ENCODE results near the gene PRKCG.
A peak's percentile ranks its signal among the peaks of the same experiment; 100 is the strongest.
"Not testable (repeated sequence)": the region's sequence is repeated elsewhere in the genome, so short reads cannot be mapped to it uniquely, and the experiment has no call there.

PRKCG gene

DNA sequence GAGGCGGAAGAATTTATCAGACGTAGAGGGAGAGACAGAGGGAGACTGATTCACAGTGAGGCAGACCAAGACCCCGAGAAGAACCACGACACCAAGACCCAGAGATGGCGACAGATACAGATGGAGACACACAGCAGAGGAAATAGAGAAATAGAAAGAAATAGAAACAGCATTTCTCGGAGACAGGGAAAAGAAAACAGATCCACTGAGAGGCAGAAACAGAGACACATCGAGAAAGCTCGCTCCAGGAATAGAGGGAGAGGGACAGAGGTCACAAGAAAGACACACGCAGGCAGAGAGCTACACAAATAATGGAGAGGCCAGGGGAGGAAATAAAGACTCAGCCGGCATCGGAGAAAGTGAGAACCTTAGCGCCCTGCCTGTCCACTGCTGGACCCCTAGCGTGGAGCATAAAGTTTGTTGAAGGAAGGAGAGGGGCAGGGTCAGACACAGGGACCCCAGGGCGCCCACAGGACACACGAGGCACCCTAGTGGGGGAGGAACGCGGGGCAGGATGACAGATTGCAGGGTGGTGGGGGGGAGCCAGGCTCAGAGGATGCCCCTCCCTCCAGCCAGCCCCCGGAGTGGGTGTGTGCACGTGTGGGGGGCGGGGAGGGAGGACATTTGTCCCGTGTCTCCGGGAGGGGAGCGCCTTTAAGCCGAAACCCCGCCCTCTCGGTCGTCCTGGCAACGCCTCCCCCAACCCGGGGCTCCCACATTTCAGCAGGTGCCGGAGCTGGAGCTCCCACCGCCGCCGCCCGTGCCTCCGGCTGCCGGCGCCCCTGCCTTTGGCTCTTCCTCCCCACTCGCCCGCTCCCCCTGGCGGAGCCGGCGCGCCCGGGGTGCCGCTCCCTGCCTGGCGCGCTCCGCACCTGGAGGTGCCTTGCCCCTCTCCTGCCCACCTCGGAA, at the start of gene PRKCG:
Gene PRKCG, plus strand, starts transcription at position 716 of the 909 bp plus-strand sequence. CDS start 298 bp downstream, outside the sequence.
- no peak for DNase-seq (ENCODE audit: low read depth in 2 of 2)

DNA sequence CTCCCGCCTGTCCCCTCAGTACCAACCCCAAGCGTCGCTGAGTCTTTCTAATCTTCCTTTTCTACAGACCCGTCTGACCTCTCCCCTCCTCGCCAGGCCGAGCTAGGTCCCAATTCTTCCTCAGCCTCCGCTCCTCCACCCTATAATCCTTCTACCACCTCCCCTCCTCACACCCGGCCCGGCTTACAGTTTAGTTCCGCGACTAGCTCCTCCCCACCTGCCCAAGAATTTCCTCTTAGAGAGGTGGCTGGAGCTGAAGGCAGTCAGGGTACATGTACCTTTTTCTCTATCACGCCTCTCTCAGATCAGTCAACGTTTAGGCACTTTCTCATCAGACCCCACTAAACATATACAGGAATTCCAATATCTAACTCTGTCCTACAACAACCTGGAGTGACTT, 49.1 kb upstream of the PRKCG start:
- DNase-seq (ENCODE audit: low read depth in 2 of 2) = not testable (repeated sequence)

DNA sequence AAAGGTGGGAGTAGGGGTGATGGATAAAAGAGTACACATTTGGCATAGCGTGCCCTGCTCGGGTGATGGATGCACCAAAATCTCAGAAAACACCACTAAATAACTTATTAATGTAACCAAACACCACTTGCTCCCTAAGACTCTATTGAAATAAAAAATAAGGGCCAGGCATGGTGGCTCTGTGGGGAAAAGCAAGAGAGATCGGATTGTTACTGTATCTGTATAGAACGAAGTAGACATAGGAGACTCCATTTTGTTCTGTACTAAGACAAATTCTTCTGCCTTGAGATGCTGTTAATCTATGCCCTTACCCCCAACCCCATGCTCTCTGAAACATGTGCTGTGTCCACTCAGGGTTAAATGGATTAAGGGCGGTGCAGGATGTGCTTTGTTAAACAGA, 43.6 kb upstream of the PRKCG start:
- not testable (repeated sequence) for DNase-seq (ENCODE audit: low read depth in 2 of 2)

DNA sequence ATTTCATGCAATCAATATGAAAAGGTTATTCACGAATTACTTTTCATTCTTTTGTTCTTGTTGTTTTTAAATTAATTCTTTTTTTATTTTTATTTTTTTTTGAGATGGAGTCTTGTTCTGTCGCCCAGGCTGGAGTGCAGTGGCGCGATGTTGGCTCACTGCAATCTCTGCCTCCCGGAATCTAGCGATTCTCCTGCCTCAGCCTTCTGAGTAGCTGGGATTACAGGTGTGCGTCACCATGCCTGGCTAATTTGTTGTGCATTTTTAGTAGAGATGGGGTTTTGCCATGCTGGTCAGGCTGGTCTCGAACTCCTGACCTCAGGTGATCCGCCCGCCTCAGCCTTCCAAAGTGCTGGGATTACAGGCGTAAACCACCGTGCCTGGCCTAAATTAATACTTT, 41.8 kb upstream of the PRKCG start:
- DNase-seq (ENCODE audit: low read depth in 2 of 2) = not testable (repeated sequence)

DNA sequence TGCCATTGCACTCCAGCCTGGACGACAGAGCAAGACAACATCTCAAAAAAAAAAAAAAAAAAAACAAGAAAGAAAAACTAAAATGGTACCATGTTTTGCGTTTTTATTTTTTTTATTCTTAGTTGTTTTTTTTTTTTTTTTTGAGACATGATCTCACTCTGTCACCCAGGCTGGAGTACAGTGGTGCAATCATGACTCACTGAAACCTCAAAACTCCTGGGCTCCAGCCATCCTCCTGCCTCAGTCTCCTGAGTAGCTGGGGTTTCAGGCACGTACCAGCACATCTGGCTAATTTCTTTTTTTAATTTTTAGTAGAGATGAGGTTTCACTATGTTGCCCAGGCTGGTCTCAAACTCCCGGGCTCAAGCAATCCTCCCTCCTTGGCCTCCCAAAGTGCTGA, 41.1 kb upstream of the PRKCG start:
- peak; percentile 67 to 71 for DNase-seq (ENCODE audit: low read depth in 2 of 2)

DNA sequence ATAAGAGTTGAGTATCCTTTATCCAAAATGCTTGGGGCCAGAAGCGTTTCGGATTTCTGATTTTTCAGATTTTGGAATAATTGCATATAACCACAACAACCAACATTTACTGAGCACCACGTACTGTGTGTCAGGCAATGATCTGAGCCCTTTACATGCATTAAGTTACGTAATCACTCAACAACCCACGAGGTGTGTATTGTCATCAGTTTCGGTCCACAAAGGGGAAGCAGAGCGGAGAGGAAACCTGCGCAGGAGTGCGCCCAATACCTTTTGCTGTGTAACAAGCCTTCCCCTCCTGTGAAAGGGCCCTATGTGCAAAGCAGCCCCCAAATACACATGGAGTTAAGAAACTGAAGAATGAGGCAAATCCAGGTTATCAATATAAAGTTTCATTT, 37.1 kb upstream of the PRKCG start:
- no peak for DNase-seq (ENCODE audit: low read depth in 2 of 2)

DNA sequence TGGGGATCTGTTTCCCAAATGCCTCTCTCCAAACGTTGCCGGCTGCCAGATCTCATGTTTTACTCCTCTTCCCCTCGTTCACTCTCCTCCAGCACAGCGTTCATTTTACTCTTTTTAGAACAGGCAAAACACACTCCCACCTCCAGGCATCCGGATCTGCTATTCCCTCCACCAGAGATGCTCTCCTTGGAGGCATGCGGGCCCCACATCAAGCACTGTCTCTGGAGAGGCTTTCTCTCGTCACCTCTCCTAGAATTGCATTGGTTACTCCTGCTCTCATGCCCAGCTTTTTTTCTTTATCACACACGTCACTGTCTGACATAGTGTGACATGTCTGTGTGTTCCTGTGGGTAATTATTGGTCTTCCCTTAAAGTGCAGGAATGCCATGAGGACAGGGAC, 34.4 kb upstream of the PRKCG start:
- DNase-seq (ENCODE audit: low read depth in 2 of 2) = no peak

DNA sequence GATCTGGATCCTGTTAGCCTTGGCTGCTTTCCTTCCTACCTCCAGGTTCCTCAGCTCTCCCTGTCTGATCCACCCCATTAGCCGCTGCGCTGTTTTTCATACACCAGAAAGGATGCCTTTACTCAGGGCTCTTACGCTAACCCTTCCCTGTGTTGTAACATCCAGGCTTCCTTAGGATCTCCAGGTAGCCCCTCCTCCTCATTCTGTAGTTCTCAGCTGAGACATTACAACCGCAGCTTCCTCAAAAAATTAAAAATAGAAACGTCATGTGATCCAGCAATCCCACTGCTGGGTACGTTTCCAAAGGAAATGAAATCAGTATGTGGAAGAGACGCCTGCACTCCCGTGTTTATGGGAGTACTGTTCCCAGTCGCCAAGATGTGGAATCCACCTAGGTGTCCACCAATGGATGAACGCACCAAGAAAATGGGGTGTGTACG, 32.7 kb upstream of the PRKCG start:
- peak; percentile 78 to 81 for DNase-seq (ENCODE audit: low read depth in 2 of 2)

DNA sequence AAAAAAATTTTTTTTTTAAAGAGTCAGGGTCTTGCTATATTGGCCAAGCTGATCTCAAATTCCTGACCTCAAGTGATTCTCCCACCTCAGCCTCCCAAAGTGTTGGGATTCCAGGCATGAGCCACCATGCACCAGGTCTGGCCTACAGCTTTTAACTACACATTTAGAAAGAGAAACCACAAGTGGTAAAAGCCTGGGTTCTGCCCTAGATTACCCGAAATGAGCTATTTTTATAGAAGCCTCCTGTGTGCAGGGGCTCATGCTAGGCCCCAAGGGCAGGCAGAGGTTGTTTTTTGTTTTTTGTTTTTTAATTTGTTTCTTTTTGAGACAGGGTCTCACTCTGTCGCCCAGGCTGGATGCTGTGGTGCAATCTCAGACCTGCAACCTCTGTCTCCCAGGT, 28.3 kb upstream of the PRKCG start:
- no peak for DNase-seq (ENCODE audit: low read depth in 2 of 2)

DNA sequence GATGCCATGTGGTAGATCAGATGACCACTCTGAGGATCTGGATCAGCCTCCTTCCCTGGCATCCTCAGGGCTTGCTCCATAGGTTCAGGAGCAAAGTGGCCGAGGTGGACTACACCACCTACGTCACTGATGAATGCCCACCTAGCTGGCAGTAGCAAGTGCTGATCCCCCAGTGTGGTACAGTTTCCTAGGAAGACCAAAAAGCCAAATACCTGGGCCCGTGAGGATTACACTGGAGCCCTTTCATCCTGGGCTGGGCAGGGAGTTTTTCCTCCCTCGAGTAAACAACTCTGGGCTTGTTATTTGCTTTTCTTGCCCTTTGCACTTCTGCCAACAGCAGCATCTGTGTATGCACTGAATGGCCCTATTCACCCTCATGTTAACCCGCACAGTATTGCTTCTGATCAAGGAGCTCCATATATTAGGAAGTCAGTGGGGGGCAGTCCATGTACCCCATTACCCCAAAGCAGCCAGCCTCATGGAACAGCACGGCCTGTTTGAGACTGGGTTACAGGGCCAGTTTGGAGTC, 17.6 kb upstream of the PRKCG start:
- DNase-seq (ENCODE audit: low read depth in 2 of 2) = no peak

DNA sequence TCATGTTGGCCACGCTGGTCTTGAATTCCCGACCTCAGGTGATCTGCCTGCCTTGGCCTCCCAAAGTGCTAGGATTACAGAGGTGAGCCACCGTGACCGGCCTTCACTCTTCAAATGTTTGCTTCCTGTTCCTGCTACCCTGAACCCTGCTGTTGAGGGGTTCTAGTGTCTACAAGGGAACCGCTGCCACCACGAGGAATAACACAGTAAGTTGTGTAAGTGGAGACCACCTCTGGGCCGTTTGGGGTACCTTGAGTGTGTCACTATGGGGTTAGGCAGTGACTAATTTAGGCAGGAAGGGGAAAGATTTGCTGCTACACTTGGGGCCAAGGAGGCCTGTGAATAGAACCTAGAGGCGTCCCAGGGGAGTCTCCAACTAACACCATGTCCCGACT, 16.5 kb upstream of the PRKCG start:
- no peak for DNase-seq (ENCODE audit: low read depth in 2 of 2)

DNA sequence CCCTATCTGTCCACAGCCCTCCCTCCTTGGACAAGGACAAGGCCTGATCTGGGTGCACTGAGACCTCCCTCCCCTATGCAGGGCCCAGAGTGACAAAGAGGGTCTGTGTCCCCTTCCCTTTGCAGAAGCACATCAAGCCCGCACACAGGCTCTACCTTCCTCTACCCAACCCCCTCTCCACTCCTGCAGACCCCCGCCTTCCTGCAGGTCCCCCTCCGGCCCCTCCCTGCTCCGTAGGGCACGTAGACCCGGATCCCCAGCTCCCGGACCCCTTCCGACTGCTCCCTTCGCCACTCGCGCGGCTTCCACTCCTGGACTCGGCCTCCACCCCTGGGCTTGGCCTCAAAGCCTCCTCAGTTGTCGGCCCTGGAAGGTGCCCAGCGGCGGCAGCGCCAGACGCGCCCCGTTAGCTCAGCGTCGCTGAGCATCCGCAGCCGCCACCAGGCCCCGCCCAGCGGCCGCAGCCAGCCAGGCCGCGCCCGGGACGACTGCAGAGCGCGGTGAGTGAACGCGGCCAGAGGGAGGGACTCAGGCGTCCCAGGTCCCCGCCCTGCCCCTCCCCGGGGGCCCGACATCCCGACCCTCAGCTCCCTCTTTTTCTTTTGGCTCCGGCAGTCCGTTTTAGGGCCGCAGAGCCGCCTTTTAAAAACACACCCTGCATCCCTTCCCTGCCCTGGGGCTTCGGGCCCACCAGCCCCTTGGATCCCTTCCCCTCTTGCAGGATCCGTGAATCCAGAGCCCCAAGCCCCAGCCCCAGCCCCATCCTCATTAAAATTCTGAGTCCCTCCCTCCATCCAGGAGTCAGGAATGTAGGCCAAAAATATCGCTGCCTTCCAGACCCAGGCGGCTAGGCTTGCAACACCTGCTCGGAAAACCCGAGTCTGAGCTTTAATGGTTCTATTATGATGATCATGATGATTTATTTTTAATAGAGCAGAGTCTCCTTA, 15.8 kb upstream of the PRKCG start:
- no peak for DNase-seq (ENCODE audit: low read depth in 2 of 2)

DNA sequence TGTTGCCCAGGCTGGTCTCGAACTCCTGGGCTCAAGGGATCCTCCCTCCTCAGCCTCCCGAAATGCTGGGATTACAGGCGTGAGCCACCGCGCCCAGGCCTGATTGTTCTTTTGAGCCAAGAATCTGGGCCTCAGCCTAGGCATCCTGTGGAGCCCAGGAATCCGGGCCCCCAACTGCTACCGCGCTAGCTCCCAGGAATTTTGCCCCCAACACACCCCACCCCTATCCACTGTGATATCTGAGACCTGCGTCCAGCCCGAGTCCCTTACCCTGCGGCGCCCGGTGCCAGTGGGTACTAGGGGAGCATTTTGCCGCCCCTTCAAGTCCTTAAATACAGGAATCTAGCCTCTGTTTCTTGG, 15.2 kb upstream of the PRKCG start:
- no peak for DNase-seq (ENCODE audit: low read depth in 2 of 2)

DNA sequence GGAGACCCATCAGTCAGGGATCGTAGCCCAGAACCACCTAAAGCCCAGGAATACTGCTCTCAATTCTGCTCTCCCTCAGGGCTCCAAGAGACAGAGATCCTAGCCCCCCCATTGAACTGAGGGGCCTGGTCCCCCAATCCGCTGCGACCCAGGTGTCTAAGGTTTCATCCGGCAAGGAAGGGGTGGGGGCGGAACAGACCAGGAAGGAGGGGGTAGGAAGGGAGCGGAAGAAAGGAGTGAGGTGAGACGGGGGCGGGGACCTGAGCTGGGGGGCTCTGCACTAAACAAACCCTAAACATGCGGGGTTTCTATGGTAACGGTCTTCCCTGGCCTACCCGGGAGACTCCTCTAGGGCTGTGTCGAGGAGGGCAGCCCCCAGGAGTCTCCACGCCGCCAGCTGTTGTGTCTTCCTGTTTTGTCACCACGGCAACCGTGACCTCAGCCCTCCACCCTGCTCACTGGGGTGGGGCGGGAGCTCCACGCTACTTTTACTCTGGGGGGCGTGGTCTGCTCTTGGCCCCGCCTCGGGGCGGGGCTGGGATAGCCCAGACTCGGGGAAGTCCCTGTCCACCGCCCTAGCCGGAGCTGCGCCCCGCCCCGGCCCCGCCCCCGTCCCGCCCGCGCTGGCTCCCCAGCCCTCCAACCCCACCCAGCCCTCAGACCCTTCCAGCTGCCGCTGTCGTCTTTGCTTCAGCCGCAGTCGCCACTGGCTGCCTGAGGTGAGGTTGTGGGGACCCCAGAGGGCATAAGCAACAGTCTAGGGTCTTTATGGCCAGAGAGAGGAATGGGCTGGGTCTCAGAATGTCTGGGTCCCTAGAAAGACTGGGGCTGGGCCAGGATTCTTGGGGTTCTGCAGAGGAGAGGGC, 14.5 kb upstream of the PRKCG start, which contains the start of gene MYADM:
Gene MYADM, plus strand, starts transcription at position 659 of the 866 bp plus-strand sequence. CDS start 5,647 bp downstream, outside the sequence.
- DNase-seq (ENCODE audit: low read depth in 2 of 2) = peak; percentile 97

DNA sequence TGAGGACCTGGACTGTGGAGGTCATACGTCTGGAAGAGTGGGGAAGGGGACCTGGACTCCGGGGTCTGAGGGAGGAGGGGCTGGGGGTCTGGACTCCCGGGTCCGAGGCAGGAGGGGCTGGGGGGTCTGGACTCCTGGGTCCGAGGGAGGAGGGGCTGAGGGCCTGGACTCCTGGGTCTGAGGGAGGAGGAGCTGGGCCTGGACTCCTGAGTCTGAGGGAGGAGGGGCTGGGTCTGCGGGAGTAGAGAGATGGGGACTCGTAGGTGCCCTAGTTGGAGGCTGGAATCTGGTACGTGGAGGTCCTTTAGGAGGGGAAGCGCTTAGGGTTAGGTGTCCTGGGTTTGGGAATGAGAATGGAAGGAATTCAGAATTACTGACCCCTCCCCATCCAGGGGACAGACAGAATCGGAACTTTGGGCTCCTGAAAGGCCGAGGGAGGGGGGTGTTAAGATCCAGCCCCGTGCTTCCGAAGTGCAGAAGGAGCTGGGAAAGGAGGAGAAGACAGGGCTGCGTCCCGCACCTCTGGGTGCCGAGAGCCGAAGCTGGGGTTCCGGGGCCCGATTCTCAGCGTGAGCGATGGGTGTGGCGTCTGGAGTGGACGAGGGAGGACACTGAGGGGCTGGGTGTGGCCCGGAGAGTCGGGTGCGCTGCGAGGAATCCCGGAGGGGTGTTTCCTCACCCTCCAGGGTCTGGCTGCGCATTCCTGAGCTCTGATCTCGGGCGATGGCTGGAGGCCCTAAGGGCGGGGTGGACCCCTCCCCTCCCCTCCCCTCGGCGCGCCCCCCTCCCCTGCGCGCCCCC, 13.7 kb upstream of the PRKCG start:
- DNase-seq (ENCODE audit: low read depth in 2 of 2) = no peak

DNA sequence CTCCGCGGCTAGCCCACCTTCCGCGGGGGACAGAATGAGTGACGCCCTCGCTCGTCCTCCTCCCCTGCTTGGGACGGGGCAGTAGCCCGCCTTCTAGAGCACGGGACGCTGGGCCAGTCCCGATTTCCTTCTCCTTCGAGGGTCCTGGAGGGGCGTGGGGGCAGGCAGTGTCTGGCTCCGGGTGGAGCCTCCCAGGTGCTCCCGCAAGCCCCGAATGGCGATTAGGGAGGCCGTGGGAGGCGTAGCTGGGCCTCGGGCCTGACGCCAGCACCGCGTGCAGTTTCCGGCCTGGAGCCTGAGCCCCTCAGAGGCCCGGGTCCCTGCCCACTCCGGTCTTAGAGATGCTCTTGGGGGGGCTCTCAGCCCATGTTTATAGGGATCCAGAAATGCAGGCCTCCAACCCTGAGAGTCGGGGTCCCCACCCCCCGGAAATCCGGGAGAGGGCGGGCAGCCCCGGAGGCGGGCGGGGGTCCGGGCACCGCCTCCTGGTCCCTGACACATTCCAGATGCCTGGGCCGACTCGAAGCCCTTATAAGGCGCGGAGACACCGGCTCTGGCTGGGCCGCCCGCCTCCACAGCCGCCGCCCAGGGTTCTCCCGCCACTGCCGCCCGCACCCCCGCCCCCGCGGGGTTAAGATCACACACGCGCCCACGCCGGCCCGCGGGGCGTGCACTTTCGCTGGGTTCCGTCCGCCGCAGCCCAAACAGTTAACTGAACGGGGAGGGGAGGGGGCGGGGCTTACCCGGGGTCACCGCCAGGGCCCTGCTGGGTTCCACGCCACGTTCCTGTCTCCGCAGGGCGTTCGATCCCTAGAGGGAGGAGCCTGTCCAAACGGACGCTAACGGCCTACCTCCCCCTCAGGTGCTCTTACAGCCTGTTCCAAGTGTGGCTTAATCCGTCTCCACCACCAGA, 12.8 kb upstream of the PRKCG start:
- peak; percentile 74 to 82 for DNase-seq (ENCODE audit: low read depth in 2 of 2)

DNA sequence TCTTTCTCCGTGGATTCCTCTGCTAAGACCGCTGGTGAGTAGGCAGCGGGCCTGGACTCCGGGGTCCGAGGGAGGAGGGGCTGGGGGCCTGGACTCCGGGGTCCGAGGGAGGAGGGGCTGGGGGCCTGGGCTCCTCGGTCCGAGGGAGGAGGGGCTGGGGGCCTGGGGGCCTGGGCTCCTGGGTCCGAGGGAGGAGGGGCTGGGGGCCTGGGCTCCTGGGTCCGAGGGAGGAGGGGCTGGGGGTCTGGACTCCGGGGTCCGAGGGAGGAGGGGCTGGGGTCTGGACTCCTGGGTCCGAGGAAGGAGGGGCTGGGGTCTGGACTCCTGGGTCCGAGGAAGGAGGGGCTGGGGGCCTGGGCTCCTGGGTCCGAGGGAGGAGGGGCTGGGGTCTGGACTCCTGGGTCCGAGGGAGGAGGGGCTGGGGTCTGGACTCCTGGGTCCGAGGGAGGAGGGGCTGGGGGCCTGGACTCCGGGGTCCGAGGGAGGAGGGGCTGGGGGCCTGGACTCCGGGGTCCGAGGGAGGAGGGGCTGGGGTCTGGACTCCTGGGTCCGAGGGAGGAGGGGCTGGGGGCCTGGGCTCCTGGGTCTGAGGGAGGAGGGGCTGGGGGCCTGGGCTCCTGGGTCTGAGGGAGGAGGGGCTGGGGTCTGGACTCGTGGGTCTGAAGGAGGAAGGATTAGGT, 12.1 kb upstream of the PRKCG start:
- DNase-seq (ENCODE audit: low read depth in 2 of 2) = not testable (repeated sequence)

DNA sequence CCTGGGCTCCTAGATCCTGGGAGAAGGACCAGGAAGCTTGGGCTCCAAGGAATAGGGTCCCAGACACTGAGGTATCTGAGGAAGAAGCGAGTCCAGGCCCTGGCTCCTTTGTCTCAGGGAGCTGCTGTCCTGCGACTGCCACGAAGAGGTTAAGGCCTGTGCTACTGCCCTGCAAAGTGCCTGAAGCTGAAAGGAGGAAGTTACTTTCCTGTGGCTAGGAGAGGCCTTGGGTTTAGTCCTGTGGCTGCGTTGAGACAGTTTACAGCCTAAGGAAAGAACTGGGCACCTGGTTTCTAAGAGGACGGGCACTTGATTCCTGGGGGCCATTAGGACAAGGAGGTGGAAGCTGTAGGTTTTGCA, 11.5 kb upstream of the PRKCG start:
- no peak for DNase-seq (ENCODE audit: low read depth in 2 of 2)

DNA sequence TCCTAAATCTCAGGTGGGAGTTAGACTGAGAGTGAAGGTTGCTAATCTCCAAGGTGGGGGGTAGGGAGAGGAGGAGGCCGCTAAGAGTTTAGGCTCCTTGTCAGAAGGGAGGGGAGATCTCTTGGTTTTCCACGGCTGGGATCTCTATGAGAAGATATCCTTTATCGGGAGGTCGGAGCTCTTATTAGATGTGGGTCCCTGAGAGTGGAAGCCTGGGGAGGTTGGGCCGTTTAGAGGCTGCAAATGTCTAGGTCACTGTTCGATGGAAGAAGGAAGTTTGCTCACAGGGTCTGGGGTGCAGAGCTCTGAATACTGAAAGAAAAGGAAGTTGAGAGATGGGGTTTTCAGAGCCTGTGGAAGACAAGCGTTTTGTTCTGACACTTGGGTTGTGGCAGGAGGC, 10.5 kb upstream of the PRKCG start:
- DNase-seq (ENCODE audit: low read depth in 2 of 2) = no peak

Data from fibroblast of skin of left biceps (primary cell).